Psoas muscle (tissue), 8 donors: ENCODE measurements around the gene SNCB. TPM values are rescaled to one million over a fixed set of nuclear protein-coding genes. Genes with fewer than 3 reads are reported as not detected.
"Not testable (repeated sequence)": the region's sequence is repeated elsewhere in the genome, so short reads cannot be mapped to it uniquely, and the experiment has no call there.

Experiments used
- ATAC-seq, 4 donors: fragments of 200-7000 bp; cut with Tn5 transposase; one replicate each; pipeline ENCODE4 v1.9.1; 2020; ENCODE audit warnings: moderate library complexity in 3 of 4, mild to moderate bottlenecking in 2 of 4
- DNase-seq, 2 donors: peaks; one replicate each; pipeline ENCODE4 v3.0.0-alpha.2; 2020
- H3K27ac ChIP-seq: fragments of 200-600 bp; one replicate; pipeline ENCODE4 v1.8.0; 2022
- H3K27me3 ChIP-seq, 3 donors: fragments of 200-600 bp in 1 of 3; one replicate each; pipeline versions ENCODE4 v1.6.1 to v1.8.0; 2013 to 2022; ENCODE audit warnings: low read length in 2 of 3, mild to moderate bottlenecking in 2 of 3, moderate library complexity in 1 of 3; ENCODE audit not compliant: insufficient read depth in 3 of 3
- H3K36me3 ChIP-seq, 2 donors: fragments of 200-600 bp in 1 of 2; one replicate each; pipeline versions ENCODE4 v1.6.1 to v1.8.0; 2013 to 2022; ENCODE audit warnings: low read depth in 1 of 2, mild to moderate bottlenecking in 1 of 2, moderate library complexity in 1 of 2; ENCODE audit not compliant: insufficient read depth in 1 of 2
- H3K4me1 ChIP-seq: fragments of 200-600 bp; one replicate; pipeline ENCODE4 v1.8.0; 2022
- H3K4me3 ChIP-seq: fragments of 200-600 bp; one replicate; pipeline ENCODE4 v1.8.0; 2022; ENCODE audit warnings: mild to moderate bottlenecking
- H3K9me3 ChIP-seq: fragments of 200-600 bp; one replicate; pipeline ENCODE4 v1.8.0; 2022
- WGBS, 3 donors: extraction: QIAGEN DNeasy Blood & Tissue Kit; methylation state at CpG; one replicate each; pipeline versions ENCODE4 v1.1.6 to v1.1.7; 2013; 5-methylcytosine and 5-hydroxymethylcytosine counted together
- intact Hi-C, 2 donors: fragments of 100-400 bp; cut with DNase I; formaldehyde crosslinking; loops; one replicate each; pipeline versions ENCODE4 v1.11.0 to v1.14.2; 2022
- polyA plus RNA-seq, 3 donors: library from polyadenylated mRNA; stranded (reverse); fragments of 200-250 nt; gene quantifications; one replicate each; pipeline ENCODE4 v1.2.3, GENCODE V29; 2013
- total RNA-seq, 4 donors: library from RNA; stranded (reverse); fragmentation: NEBNext Ultra II Directional in 2 of 4; extraction: Animal tissue kit (Norgen Biotek cat#: 25700) in 2 of 4; gene quantifications; one replicate each; pipeline versions ENCODE4 v1.2.1 to v1.2.4, GENCODE V29; 2021 to 2023
- TF ChIP-seq, protein P1 (sequence below): fragments of 200-600 bp; IDR thresholded peaks from one replicate; pipeline ENCODE4 v1.8.0; 2022; ENCODE audit warnings: antibody characterized with exemption
- donor health status: healthy with polysubstance abuse.
- donor health status: DM: no; HTN: no; CAD: no; lungs with moderate emphysema.
- donor health status: Bipolar disorder and iron deficiency.
- donor health status: healthy.
- donor health status: DM: yes; HTN: yes; CAD: no.
- donor health status: DM: no; HTN: no; CAD: no.
- donor health status: DM: no; HTN: no; CAD: no.
- donor health status: DM: yes; HTN: yes; CAD: no.

Gene SNCB
- total and polyA plus RNA-seq, 7 donors: 0.32 to 1.2 (median 0.42) TPM

DNA sequence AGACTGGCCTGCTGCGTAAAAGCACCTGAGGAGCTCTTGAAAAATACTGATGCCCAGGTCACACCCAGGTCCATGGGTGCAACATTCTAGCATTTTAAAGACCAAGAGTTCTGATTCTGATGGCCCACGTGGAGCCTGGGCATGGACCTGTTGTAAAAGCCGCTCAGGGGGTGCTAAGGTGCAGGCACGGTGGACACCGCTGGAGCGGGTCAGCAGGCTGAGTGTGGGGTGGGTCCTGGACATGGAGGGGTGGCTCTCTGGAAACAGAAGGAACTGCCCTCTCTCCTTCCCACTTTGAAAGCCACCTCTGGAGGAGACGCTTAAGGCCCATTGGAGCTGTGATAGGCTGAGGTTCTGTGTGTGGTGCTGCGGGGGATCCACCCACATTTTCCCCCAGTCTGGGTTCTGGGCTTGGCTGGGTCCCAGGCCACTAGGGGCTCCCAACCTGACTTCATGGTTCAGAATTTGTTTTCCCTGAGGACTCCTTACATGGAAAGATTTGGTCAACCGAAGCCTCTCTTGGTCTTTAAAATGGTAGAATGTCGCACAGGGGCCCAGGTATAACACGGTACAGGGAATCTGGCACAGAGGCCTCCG, 37.0 kb downstream of the SNCB start:
- Histone ChIP-seq H3K36me3 (no peaks in the 10 kb centered on the region), H3K9me3 (no peaks in the 10 kb centered on the region), H3K4me1 (no peaks in the 10 kb centered on the region), H3K27ac (no peak overlapping the region), H3K27me3 (peaks cover 0 to 7% (median 5%) of the 10 kb centered on the region in 3 donors), H3K4me3 (no peak overlapping the region)
- DNase-seq (no peak), ATAC-seq (no peak)
- intact Hi-C loops: no loop called here
- TF ChIP-seq, protein P1, sequence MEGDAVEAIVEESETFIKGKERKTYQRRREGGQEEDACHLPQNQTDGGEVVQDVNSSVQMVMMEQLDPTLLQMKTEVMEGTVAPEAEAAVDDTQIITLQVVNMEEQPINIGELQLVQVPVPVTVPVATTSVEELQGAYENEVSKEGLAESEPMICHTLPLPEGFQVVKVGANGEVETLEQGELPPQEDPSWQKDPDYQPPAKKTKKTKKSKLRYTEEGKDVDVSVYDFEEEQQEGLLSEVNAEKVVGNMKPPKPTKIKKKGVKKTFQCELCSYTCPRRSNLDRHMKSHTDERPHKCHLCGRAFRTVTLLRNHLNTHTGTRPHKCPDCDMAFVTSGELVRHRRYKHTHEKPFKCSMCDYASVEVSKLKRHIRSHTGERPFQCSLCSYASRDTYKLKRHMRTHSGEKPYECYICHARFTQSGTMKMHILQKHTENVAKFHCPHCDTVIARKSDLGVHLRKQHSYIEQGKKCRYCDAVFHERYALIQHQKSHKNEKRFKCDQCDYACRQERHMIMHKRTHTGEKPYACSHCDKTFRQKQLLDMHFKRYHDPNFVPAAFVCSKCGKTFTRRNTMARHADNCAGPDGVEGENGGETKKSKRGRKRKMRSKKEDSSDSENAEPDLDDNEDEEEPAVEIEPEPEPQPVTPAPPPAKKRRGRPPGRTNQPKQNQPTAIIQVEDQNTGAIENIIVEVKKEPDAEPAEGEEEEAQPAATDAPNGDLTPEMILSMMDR: no peak
- 90 to 94% (median 90%) methylated on average over 12 of the region's 12 CpGs for WGBS, 3 donors

DNA sequence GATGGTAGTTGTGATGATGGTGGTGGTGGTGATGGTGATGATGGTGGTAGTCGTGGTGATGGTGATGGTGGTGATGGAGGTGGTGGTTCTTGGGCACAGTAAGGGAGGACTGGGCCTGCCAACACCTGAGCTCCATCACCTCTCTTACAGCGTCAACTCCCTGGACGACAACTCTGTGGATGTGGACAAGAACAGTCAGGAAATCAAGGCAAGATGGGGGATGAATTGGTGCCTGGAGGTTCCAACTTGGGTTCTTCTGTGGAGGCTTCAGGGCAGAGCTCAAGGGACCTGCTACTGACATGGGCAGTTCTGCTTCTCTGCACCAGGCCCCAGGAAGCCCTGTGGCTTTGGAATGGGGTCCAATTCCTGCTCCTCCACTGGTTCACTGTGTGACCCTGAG, 37.8 kb downstream of the SNCB start:
- 94 to 96% (median 95%) methylated on average over 3 of the region's 3 CpGs for WGBS, 3 donors
- H3K9me3 ChIP-seq: no peaks in the 10 kb centered on the region
- no peak overlapping the region for H3K27ac ChIP-seq
- TF ChIP-seq, protein P1: no peak
- intact Hi-C loops: no loop called here
- no peaks in the 10 kb centered on the region for H3K36me3 ChIP-seq
- ATAC-seq (no peak), DNase-seq (no peak)
- H3K4me1 ChIP-seq: no peaks in the 10 kb centered on the region
- H3K27me3 ChIP-seq: peaks cover 0 to 5% (median 3%) of the 10 kb centered on the region in 3 donors
- no peak overlapping the region for H3K4me3 ChIP-seq

DNA sequence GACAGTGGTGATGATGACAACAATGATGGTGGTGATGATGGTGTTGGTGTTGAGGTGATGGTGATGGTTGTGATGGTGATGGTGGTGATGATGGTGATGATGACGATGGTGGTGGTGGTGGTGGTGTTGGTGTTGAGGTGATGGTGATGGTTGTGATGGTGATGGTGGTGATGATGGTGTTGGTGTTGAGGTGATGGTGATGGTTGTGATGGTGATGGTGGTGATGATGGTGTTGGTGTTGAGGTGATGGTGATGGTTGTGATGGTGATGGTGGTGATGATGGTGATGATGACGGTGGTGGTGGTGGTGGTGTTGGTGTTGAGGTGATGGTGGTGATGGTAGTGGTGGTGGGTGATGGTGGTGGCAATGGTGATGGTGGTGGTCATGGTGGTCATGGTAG, 38.7 kb downstream of the SNCB start:
- H3K9me3 ChIP-seq, H3K27ac ChIP-seq, H3K27me3 ChIP-seq, H3K4me3 ChIP-seq, ATAC-seq, H3K36me3 ChIP-seq, H3K4me1 ChIP-seq, intact Hi-C loops, DNase-seq: not testable (repeated sequence)
- 40 to 82% (median 72%) methylated on average over 1 to 2 of the region's 2 CpGs for WGBS, 3 donors

DNA sequence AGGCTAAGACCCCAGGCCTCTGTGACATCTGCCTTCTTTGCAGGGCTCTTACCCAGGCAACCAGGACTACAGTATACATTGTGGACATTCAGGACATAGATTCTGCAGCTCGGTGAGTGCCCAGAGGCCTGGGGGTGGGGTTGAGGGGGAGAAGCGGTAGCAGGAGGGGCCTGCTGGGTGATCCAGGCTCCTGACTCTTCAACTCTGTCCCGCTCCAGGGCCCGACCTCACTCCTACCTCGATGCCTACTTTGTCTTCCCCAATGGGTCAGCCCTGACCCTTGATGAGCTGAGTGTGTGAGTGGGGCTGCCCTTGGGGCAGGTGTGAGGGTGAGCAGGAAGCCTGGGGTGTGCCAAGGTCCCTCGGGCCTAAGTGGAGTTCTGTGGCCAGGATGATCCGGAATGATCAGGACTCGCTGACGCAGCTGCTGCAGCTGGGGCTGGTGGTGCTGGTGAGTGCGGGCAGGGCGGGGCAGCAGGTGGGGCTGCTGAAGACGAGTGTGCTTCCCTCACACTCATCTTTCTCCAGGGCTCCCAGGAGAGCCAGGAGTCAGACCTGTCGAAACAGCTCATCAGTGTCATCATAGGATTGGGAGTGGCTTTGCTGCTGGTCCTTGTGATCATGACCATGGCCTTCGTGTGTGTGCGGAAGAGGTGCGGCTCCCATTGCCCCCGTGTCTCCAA, 40.2 kb downstream of the SNCB start:
- Histone ChIP-seq H3K36me3 (no peaks in the 10 kb centered on the region), H3K27ac (no peak overlapping the region), H3K9me3 (peaks cover 3% of the 10 kb centered on the region), H3K4me1 (no peaks in the 10 kb centered on the region), H3K27me3 (peaks cover 0 to 1% (median 0%) of the 10 kb centered on the region in 3 donors), H3K4me3 (no peak overlapping the region)
- 80 to 87% (median 83%) methylated on average over 17 of the region's 17 CpGs for WGBS, 3 donors
- no peak for DNase-seq
- TF ChIP-seq, protein P1: no peak
- no peak for ATAC-seq
- intact Hi-C loops: no loop called here

DNA sequence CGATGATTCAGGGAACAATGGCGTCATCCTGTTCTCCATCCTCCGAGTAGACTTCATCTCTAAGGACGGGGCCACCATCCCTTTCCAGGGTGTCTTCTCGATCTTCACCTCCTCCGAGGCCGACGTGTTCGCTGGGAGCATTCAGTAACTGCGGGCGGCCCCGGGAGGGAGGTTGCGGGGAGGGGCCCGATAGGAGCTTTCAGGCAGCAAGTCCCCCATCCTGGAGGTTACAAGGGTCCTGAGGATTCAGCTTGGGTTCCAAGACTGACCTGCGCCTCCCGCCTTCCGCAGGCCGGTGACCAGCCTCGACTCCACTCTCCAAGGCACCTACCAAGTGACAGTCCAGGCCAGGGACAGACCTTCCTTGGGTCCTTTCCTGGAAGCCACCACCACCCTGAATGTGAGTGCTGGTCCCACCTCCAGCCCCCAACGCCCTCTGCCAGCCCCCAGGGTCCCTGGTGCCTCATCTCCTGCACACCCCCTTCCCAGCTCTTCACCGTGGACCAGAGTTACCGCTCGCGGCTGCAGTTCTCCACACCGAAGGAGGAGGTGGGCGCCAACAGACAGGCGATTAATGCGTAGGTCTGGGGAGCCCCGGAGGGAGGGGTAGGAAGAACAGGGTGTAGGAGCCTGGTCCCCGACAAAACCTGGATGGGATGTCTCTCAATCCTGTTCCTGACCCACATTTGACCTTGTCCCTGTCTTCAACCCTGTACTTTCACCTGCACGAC, 41.1 kb downstream of the SNCB start:
- WGBS, 3 donors: 85 to 88% (median 86%) methylated on average over 31 of the region's 31 CpGs
- TF ChIP-seq, protein P1: no peak

More for the DNA sequence above, 41.1 kb downstream of the SNCB start:
- Histone ChIP-seq H3K4me3 (no peak overlapping the region), H3K9me3 (peaks cover 9% of the 10 kb centered on the region), H3K27me3 (peaks cover 0 to 2% (median 0%) of the 10 kb centered on the region in 3 donors), H3K4me1 (no peaks in the 10 kb centered on the region), H3K36me3 (no peaks in the 10 kb centered on the region), H3K27ac (no peak overlapping the region)
- DNase-seq: no peak
- ATAC-seq: no peak
- intact Hi-C loops: loop anchor here in 1 of 2 donors (10.0 kb wide), 1 partner anchor 196 kb away; no protein-coding TSS in a partner anchor
